Measurements from ENCODE around the gene ZNF362.

DNA sequence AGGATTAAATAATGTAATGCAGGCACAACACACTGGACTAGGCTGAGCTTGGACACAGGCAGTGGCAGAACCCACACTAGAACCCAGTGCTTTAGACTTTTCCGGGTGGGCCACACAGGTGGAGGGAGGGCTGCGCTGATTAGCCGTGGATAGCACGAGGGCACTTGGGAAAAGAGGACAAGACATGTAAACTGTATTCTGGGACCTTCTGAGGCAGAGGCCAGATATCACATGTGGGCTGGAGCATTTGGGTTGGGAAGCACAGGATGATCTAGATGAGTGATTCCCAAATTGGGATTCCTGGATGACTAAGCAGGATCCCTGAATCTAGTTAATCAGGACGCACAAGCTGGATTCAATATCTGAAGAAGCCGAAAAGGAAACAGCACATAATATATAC is 84.9 kb downstream of the ZNF362 start:
- TF ChIP-seq, protein P1, sequence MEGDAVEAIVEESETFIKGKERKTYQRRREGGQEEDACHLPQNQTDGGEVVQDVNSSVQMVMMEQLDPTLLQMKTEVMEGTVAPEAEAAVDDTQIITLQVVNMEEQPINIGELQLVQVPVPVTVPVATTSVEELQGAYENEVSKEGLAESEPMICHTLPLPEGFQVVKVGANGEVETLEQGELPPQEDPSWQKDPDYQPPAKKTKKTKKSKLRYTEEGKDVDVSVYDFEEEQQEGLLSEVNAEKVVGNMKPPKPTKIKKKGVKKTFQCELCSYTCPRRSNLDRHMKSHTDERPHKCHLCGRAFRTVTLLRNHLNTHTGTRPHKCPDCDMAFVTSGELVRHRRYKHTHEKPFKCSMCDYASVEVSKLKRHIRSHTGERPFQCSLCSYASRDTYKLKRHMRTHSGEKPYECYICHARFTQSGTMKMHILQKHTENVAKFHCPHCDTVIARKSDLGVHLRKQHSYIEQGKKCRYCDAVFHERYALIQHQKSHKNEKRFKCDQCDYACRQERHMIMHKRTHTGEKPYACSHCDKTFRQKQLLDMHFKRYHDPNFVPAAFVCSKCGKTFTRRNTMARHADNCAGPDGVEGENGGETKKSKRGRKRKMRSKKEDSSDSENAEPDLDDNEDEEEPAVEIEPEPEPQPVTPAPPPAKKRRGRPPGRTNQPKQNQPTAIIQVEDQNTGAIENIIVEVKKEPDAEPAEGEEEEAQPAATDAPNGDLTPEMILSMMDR (IDR thresholded peaks at IDR 0.05; ENCODE audit: insufficient read depth, low read length): no peak
- no peak for TF ChIP-seq POLR2AphosphoS5 (IDR thresholded peaks at IDR 0.05; ENCODE audit: low read depth)

Data from HL-60 (cell line).